GM21381 (cell line): ENCODE measurements around the gene MAMDC2.

Experiments
- ATAC-seq: cut with Tn5 transposase; IDR thresholded peaks from one replicate; pipeline ENCODE4 v1.9.1; 2021; ENCODE audit warnings: mild to moderate bottlenecking, moderate library complexity; ENCODE audit not compliant: unreplicated experiment

Gene MAMDC2

GRCh38 chr9:70060883-70061507, 17.3 kb downstream of the MAMDC2 start:
- peak; percentile 98 for ATAC-seq

GRCh38 chr9:70061776-70062175, 18.1 kb downstream of the MAMDC2 start:
- no peak for ATAC-seq

GRCh38 chr9:70064496-70064895, 20.8 kb downstream of the MAMDC2 start:
- no peak for ATAC-seq

GRCh38 chr9:70065572-70065971, 21.9 kb downstream of the MAMDC2 start:
- ATAC-seq, result no peak

GRCh38 chr9:70066418-70066817, 22.8 kb downstream of the MAMDC2 start:
- ATAC-seq, result no peak

- no peak for ATAC-seq
Measured at GRCh38 chr9:70066874-70067273, 23.2 kb downstream of the MAMDC2 start.

GRCh38 chr9:70069704-70070103, 26.1 kb downstream of the MAMDC2 start:
- ATAC-seq, result no peak

GRCh38 chr9:70073193-70073592, 29.5 kb downstream of the MAMDC2 start:
- no peak for ATAC-seq

- no peak for ATAC-seq
Measured at GRCh38 chr9:70073756-70074155, 30.1 kb downstream of the MAMDC2 start.

- no peak for ATAC-seq
Measured at GRCh38 chr9:70076678-70077077, 33.0 kb downstream of the MAMDC2 start.

GRCh38 chr9:70079417-70080037, 35.9 kb downstream of the MAMDC2 start:
- no peak for ATAC-seq

GRCh38 chr9:70080481-70081119, 37.0 kb downstream of the MAMDC2 start:
- no peak for ATAC-seq

- ATAC-seq, result no peak
Measured at GRCh38 chr9:70081120-70081495, 37.5 kb downstream of the MAMDC2 start.

- no peak for ATAC-seq
Measured at GRCh38 chr9:70083429-70083828, 39.8 kb downstream of the MAMDC2 start.

- ATAC-seq, result no peak
Measured at GRCh38 chr9:70085241-70085640, 41.6 kb downstream of the MAMDC2 start.

- ATAC-seq, result no peak
Measured at GRCh38 chr9:70091103-70091502, 47.5 kb downstream of the MAMDC2 start.

- ATAC-seq, result no peak
Measured at GRCh38 chr9:70091572-70091971, 47.9 kb downstream of the MAMDC2 start.

GRCh38 chr9:70092190-70092589, 48.5 kb downstream of the MAMDC2 start:
- ATAC-seq, result no peak

GRCh38 chr9:70093095-70093494, 49.4 kb downstream of the MAMDC2 start:
- no peak for ATAC-seq

GRCh38 chr9:70093944-70094343, 50.3 kb downstream of the MAMDC2 start:
- ATAC-seq, result no peak

- no peak for ATAC-seq
Measured at GRCh38 chr9:70094747-70095146, 51.1 kb downstream of the MAMDC2 start.

GRCh38 chr9:70097187-70097586, 53.5 kb downstream of the MAMDC2 start:
- no peak for ATAC-seq
